Osteoblast (primary cell): ENCODE data around the gene IAPP. TPM values are rescaled to one million over a fixed set of nuclear protein-coding genes. Genes with fewer than 3 reads are reported as not detected.

Experiments
- DNase-seq: peaks from one replicate; pipeline ENCODE4 v3.0.0; 2011; ENCODE audit warnings: low spot score, mixed read lengths; ENCODE audit not compliant: insufficient read length; ENCODE audit errors: missing footprints
- H2AFZ ChIP-seq: 2 replicates; pipeline ENCODE4 v1.6.0; 2011; ENCODE audit warnings: mild to moderate bottlenecking, low read length
- H3K27ac ChIP-seq: 2 replicates; pipeline ENCODE4 v1.5.1; 2011; ENCODE audit warnings: mild to moderate bottlenecking, low read depth, low read length, moderate library complexity
- H3K27me3 ChIP-seq: 2 replicates; pipeline ENCODE4 v1.6.0; 2012; ENCODE audit warnings: mild to moderate bottlenecking, control low read depth, inconsistent platforms, low read length, moderate library complexity; ENCODE audit not compliant: insufficient read depth
- H3K36me3 ChIP-seq: 2 replicates; pipeline ENCODE4 v1.5.1; 2011; ENCODE audit warnings: mild to moderate bottlenecking, low read length, control low read depth, moderate library complexity; ENCODE audit not compliant: insufficient read depth
- H3K4me1 ChIP-seq: 2 replicates; pipeline ENCODE4 v1.5.1; 2011; ENCODE audit warnings: mild to moderate bottlenecking, low read length, control low read depth, moderate library complexity; ENCODE audit not compliant: insufficient read depth
- H3K4me2 ChIP-seq: 2 replicates; pipeline ENCODE4 v1.6.0; 2011; ENCODE audit warnings: mild to moderate bottlenecking, low read length; ENCODE audit not compliant: insufficient read depth
- H3K4me3 ChIP-seq: fragments of 200-600 bp; sonication (generic); 3 replicates; pipeline ENCODE4 v1.5.1; 2012; ENCODE audit warnings: mild to moderate bottlenecking, low read length, inconsistent platforms; ENCODE audit not compliant: insufficient read depth
- H3K79me2 ChIP-seq: 2 replicates; pipeline ENCODE4 v1.6.0; 2012; ENCODE audit warnings: mild to moderate bottlenecking, low read length, control low read depth, inconsistent platforms; ENCODE audit not compliant: insufficient read depth
- H3K9me3 ChIP-seq: 2 replicates; pipeline ENCODE4 v1.5.1; 2011; ENCODE audit warnings: low read depth, low read length, control low read depth
- H4K20me1 ChIP-seq: 2 replicates; pipeline ENCODE4 v1.6.0; 2012; ENCODE audit warnings: mild to moderate bottlenecking, low read length, control low read depth; ENCODE audit not compliant: insufficient read depth
- CTCF ChIP-seq: IDR thresholded peaks from 2 replicates; pipeline ENCODE4 v1.5.1; 2011; ENCODE audit warnings: mild to moderate bottlenecking, low read depth, low read length, moderate library complexity; ENCODE audit errors: extremely low read depth
- total RNA-seq: library from RNA; depleted of rRNA; stranded (reverse); fragments of >200 nt; gene quantifications from 2 replicates; pipeline ENCODE4 v1.2.3, GENCODE V29; 2012

Gene IAPP
- total RNA-seq, 1 donor, result not detected

- Histone ChIP-seq H4K20me1 (no peaks in the 10 kb centered on the region), H3K79me2 (no peaks in the 10 kb centered on the region), H3K4me1 (no peaks in the 10 kb centered on the region), H3K36me3 (no peaks in the 10 kb centered on the region), H3K4me2 (no peak overlapping the region), H3K27me3 (no peaks in the 10 kb centered on the region), H3K4me3 (no peak overlapping the region), H3K27ac (no peak overlapping the region), H3K9me3 (no peaks in the 10 kb centered on the region), H2AFZ (no peak overlapping the region)
- no peak for DNase-seq
- TF ChIP-seq CTCF, result no peak
Measured at GRCh38 chr12:21337959-21338744, 34.5 kb upstream of the IAPP start.

GRCh38 chr12:21339921-21340320, 32.8 kb upstream of the IAPP start:
- no peak for TF ChIP-seq CTCF
- Histone ChIP-seq H3K79me2 (no peaks in the 10 kb centered on the region), H2AFZ (no peak overlapping the region), H3K9me3 (no peaks in the 10 kb centered on the region), H3K27me3 (no peaks in the 10 kb centered on the region), H3K36me3 (no peaks in the 10 kb centered on the region), H3K4me1 (no peaks in the 10 kb centered on the region), H4K20me1 (no peaks in the 10 kb centered on the region), H3K27ac (no peak overlapping the region), H3K4me3 (no peak overlapping the region), H3K4me2 (no peak overlapping the region)
- no peak for DNase-seq

GRCh38 chr12:21340403-21340802, 32.3 kb upstream of the IAPP start:
- Histone ChIP-seq H3K36me3 (no peaks in the 10 kb centered on the region), H2AFZ (no peak overlapping the region), H3K27ac (no peak overlapping the region), H4K20me1 (no peaks in the 10 kb centered on the region), H3K27me3 (no peaks in the 10 kb centered on the region), H3K79me2 (no peaks in the 10 kb centered on the region), H3K9me3 (no peaks in the 10 kb centered on the region), H3K4me1 (no peaks in the 10 kb centered on the region), H3K4me2 (no peak overlapping the region), H3K4me3 (no peak overlapping the region)
- no peak for DNase-seq
- TF ChIP-seq CTCF, result no peak

- Histone ChIP-seq H3K4me1 (no peaks in the 10 kb centered on the region), H2AFZ (no peak overlapping the region), H3K4me2 (no peak overlapping the region), H3K9me3 (no peaks in the 10 kb centered on the region), H4K20me1 (no peaks in the 10 kb centered on the region), H3K36me3 (no peaks in the 10 kb centered on the region), H3K79me2 (no peaks in the 10 kb centered on the region), H3K4me3 (no peak overlapping the region), H3K27me3 (no peaks in the 10 kb centered on the region), H3K27ac (no peak overlapping the region)
- TF ChIP-seq CTCF, result no peak
- DNase-seq, result no peak
Measured at GRCh38 chr12:21341769-21342168, 30.9 kb upstream of the IAPP start.
